GM12875 (cell line): ENCODE measurements around the gene UIMC1.

ENCODE experiments used
- H3K4me3 ChIP-seq: one replicate; pipeline ENCODE4 v1.5.1; 2011; ENCODE audit warnings: low read depth, low read length, control low read depth
- TF ChIP-seq, protein P1 (sequence below): IDR thresholded peaks from 2 replicates; pipeline ENCODE4 v1.5.1; 2011; ENCODE audit warnings: low read depth, mild to moderate bottlenecking, control low read depth, inconsistent platforms, low read length, moderate library complexity, borderline replicate concordance; ENCODE audit not compliant: insufficient read depth

UIMC1 gene

DNA sequence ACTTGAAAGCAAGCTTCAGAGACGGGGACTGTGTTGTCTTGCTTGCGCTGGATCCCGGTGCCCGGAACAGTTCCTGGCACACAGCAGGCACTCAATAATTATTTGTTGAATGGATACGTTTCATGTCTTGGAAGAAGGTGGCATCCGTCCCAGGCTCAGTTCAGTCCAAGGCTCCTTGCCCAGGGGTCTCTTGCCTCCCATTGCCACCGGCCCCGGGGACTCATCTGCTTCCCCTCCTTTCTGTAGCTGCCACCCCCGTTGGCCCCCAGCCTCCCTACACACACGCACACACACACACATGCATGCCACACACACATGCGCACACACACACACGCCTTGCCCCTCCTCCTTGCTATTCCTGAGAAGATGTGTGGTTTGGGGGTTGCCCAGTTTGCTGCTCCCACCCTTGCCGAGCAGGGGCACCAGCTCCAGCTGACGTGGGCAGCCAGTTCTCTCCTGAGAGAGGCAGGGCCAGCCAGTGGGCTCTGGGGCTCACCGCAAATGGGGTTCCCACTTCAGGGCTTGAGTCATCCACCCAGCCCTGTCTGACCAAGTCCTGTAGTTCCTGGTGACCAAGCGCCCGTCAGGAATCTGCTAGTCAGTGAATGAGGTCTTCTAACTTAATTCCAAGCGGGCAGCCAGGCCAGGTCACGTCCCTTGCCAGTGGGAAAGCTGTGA lies 149.2 kb downstream of the UIMC1 start:
- TF ChIP-seq, protein P1, sequence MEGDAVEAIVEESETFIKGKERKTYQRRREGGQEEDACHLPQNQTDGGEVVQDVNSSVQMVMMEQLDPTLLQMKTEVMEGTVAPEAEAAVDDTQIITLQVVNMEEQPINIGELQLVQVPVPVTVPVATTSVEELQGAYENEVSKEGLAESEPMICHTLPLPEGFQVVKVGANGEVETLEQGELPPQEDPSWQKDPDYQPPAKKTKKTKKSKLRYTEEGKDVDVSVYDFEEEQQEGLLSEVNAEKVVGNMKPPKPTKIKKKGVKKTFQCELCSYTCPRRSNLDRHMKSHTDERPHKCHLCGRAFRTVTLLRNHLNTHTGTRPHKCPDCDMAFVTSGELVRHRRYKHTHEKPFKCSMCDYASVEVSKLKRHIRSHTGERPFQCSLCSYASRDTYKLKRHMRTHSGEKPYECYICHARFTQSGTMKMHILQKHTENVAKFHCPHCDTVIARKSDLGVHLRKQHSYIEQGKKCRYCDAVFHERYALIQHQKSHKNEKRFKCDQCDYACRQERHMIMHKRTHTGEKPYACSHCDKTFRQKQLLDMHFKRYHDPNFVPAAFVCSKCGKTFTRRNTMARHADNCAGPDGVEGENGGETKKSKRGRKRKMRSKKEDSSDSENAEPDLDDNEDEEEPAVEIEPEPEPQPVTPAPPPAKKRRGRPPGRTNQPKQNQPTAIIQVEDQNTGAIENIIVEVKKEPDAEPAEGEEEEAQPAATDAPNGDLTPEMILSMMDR: no peak
- H3K4me3 ChIP-seq: no peak overlapping the region

DNA sequence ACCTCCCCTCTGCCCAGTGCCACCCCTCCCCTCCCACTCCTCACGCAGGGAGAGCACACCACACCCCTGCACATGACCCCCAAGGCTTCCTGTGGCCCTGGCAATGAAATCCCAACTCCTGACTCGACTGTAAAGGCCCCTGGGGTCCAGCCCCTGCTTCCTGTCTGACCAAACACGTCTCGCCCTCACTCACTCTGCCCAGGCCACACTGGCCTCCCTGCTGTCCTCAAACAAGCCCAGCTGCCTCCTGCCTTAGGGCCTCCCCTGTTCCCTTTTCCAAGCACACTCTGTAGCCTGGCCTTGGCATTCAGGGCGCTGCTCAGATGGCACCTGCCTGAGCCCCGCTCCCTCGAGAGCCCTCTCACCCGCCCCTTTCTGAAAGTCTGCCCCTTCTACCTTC lies 149.8 kb downstream of the UIMC1 start:
- TF ChIP-seq, protein P1: no peak
- no peak overlapping the region for H3K4me3 ChIP-seq

DNA sequence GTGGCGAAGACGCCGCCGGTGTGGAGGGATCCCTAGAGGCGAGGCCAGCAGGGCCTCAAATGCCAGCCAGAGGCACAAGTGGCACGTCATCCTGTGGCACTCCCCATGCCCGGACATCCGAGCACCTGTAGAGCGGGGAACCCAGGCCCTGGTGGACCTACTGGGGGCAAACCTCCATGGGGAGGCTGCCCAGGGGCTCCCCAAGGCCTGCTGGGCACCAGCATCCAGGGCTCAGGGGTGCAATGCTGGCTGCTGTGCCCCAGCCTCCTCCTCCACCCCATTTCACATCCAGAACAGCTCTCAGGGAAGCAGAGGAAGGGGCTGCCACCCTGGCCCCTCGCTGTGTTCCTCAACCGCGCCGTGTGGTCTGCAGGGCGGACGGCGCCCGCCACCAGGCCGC lies 151.0 kb downstream of the UIMC1 start:
- TF ChIP-seq, protein P1: no peak
- H3K4me3 ChIP-seq: no peak overlapping the region
